Measurements from ENCODE around the gene STARD7. TPM values are rescaled to one million over a fixed set of nuclear protein-coding genes. Genes with fewer than 3 reads are reported as not detected.
"Not testable (repeated sequence)": the region's sequence is repeated elsewhere in the genome, so short reads cannot be mapped to it uniquely, and the experiment has no call there.

STARD7 gene, protein sequence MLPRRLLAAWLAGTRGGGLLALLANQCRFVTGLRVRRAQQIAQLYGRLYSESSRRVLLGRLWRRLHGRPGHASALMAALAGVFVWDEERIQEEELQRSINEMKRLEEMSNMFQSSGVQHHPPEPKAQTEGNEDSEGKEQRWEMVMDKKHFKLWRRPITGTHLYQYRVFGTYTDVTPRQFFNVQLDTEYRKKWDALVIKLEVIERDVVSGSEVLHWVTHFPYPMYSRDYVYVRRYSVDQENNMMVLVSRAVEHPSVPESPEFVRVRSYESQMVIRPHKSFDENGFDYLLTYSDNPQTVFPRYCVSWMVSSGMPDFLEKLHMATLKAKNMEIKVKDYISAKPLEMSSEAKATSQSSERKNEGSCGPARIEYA
- 66.1 TPM for total RNA-seq

DNA sequence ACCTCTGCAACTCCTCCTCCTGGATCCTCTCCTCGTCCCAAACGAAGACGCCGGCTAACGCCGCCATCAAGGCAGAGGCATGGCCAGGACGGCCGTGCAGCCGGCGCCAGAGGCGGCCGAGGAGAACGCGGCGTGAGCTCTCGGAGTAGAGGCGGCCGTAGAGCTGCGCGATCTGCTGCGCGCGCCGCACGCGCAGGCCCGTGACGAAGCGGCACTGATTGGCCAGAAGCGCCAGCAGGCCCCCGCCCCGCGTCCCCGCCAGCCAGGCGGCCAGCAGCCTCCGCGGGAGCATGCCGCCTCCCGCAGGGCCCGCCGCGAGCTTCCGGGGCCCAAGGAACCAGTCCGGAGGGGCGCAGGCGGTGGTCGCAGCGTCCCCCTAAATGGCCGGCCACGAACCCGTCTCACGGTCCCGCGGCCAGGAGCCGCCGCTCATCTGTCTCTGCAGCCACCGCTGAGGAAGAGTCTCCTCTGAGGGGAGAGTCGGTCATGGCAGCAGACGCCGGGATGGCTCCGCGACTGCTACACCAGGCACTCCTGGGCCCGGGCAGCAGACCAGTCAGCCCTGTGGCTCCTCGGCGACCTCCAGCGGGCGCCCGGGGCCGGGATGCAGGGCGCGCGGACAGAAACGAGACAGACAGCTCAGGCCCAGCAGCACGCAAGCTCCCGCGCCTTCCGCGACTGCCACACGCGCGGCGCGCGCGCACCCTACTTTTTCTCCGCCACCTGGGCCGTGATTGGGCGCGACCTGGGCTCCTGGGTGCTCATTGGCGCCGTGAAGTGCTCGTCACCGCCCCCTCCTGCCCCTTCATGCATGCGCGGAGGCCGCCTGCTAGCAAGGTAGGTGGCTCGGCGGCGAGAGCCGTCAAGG lies at the start of gene STARD7:
TSS of gene STARD7 (minus strand) at position 685 of the 868 bp plus-strand sequence. CDS start at position 292, 393 bp downstream.
- peak; percentile 98 for ATAC-seq

DNA sequence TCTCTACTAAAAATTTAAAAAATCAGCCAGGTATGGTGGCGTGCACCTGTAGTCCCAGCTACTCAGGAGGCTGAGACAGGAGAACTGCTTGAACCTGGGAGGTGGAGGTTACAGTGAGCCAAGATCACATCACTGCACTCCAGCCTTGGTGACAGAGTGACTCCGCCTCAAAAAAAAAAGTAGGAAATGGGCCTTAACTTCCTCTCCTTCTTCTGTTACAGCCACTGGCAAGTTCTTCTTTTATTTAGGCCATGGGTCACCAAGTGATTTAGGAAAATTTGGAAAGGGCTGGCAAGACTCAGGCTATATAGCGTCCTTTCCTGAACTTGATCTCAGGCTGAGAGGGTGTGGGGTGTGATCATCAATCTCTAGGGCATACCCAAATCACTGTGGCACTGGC lies 49.1 kb upstream of the STARD7 start:
- not testable (repeated sequence) for ATAC-seq

DNA sequence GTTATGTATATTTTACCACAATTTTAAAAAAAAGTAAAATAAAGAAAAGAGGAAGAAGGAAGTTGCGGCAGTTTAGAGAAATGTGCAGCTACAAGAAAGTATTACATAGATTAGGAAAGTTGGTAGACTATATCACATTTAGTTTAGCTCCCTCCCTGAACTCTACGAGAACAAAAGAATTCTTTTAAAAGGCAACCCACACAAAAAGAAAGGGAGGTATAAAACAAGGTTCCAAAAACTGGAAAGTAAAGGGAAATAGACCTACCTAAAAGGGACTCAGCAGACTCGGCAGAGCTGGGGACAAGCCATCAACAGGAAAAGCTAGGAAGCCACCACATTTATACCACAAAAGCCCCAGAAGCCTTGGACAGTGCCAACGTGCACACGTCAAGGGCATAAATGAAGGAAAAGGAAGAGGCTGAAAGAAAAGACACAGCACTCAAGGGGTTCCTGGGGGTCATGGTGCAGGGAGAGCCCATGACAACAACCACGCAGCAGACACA lies 48.0 kb upstream of the STARD7 start:
- ATAC-seq: no peak

DNA sequence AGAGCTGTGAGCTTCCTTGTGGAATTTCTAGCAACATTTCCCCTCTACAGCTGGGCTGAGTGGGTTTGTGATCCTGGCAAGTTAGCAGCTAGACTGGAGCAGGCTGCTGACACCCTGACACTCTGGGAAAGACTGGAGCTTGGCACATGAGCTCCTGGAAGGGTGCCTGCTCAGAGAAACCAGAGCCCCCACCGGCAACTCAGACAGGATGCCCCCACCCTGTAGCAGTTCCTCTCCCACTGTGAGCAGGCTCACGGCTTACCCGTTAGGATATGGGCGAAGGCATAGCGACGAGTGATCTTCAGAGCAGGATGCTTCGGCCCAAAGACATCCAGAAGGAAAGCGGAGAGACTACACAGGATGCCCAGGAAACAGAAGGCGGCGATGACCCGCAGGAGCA lies 45.9 kb upstream of the STARD7 start:
- ATAC-seq: peak; percentile 25

DNA sequence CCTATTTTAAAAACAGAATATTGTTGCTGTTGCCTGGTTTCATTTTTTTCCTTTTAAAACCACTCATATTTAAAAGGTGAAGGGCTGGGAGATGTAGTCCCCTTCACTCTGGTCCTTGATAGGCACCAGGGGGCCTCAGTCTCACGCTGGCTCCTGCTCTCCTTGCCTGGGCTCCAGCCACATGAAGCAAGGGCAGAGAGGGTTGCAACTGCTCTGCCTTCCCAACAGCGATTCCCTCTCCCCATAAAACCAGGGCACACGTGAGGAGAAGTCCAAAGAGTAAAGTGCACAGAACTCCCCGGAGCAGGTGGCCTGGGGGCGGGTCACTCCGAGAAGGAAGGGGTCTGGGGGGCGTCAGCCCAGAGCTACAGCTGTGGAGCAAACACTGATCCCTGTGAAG lies 44.4 kb upstream of the STARD7 start:
- no peak for ATAC-seq

DNA sequence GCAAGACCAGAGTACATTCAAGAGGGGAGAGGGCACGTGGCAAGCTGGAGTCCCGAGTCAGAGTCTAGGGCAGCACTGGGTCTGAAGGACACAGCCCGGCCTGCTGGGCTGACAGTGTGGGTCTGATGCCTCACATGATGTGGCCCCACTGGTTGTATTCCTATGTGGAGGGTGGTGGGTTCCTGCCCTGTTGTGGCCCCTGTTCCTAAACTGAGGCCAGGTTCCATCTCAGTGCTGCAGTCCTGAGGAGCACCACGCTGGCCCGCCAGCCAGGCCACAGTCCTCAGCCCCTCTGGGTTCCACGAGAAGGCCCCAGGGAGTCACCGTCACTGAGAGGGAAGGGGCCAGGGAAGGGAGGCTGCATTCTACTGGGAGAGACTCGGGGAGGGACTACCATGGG lies 43.9 kb upstream of the STARD7 start:
- no peak for ATAC-seq

DNA sequence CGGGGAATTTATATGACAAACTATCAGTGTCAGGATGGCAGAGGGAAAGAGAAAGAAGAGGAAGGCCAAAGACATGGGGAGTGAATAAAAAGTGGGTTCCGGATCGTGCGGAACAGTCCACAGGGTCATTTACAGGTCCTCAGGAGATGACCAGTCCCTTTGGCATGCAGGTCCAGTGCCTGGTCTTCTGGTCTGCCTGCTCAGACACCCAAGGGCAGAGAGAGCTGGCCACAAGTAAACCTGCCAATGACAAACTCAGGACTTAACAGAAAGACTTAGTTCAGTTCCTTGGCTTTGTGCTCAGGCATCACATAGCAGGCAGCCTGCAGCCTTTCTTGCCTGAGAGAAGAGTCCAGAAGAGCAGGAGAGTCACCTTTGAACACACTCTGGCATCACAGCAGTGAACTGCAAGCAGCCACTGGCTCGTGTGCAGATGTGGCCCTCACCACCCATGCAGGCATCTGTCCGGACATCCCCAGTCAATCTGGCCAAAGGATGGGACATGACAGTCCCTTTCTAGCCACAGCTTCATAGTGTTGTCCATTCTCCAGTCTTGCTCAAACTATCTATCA lies 43.2 kb upstream of the STARD7 start:
- ATAC-seq: peak; percentile 38

DNA sequence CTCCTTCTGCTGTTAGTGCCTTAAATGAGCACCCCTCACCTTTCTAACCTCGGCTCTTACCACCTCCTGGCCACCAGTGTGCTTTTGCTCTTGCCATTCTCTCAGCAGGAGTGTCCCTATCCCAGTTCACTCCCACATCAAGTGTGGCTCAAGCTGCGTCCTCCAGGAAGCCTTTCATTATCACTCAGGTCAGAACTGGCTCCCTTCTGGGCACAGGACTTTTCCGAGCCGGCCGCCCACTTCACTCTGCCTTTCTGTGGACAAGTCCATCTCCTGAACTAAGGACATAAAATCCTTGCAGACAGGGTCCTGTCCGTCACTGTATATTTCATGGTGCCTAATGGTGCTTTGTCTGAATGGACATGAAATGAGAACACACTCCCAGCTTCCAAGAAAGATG lies 41.6 kb upstream of the STARD7 start:
- no peak for ATAC-seq

DNA sequence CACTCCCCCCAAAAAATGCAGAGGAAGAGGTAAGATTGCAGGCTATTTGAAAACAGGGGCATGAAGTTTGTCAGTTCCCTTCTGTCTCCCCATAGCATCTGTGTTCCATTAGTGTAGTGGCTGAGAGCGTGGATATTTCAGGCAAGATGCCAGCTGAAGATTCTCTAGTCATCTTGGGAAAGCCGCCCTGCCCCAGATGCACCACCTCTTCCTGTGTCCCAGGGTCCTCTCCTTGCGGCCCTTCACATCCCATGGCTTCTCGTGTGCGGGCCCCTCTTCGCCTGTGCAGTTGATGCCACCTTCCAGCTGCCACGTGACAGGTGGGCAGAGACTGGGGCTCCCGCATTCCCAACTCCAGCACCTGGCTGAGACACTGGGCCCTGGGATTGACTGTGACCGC lies 41.0 kb upstream of the STARD7 start:
- no peak for ATAC-seq

DNA sequence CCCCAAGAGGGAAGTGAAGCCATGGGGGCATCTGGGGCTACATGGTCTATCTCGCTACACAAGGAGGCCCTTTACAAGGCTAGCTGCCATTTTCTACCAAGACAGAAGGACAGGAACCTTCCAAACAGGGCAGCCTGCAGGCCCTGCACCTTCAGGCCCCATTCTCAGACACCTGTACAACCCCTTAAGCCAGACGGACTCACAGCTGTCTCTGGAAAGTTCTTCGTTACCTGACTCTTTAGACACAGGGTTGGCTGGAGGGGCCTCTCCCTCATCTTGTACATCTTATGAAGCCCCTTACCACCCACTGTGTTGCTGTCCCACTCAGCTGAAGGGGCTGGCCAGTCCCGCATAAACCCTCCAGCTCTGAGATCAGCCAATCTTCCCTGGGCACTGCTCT lies 40.0 kb upstream of the STARD7 start:
- ATAC-seq: no peak

DNA sequence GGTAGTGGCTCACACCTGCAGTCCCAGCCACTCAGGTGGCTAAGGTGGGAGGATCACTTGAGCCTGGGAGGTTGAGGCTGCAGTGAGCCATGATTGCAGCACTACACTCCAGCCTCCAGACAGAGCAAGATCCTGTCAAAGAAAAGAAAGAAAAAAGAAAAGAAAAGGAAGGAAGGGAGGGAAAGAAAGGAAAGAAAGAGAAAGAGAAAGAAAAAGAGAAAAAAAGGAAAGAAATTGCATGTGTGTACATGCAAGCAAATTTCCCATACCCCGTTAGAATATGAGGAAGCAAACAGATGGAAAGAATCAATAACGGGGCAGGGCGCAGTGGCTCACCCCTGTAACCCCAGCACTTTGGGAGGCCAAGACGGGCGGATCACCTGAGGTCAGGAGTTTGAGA lies 39.3 kb upstream of the STARD7 start:
- ATAC-seq: no peak

DNA sequence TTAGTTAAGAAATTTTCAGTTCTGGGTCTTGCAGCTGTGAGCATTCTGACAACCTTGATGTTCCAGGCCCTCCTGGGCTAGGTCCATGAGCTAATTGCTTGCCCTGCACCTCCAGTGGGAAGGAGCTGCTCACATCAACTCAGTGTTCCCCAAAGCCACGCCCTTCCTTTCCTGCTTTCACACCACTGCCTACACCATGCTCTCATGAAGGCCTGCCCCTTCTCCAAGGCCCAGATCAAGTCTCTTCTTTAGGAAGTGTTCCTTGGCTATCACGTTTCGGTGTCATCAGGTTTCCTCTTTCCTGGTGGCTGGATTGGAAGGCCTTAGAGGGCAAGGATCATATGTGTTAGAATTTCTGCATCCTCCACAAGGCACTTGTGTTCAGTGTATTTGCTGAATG lies 38.4 kb upstream of the STARD7 start:
- ATAC-seq: peak; percentile 29

DNA sequence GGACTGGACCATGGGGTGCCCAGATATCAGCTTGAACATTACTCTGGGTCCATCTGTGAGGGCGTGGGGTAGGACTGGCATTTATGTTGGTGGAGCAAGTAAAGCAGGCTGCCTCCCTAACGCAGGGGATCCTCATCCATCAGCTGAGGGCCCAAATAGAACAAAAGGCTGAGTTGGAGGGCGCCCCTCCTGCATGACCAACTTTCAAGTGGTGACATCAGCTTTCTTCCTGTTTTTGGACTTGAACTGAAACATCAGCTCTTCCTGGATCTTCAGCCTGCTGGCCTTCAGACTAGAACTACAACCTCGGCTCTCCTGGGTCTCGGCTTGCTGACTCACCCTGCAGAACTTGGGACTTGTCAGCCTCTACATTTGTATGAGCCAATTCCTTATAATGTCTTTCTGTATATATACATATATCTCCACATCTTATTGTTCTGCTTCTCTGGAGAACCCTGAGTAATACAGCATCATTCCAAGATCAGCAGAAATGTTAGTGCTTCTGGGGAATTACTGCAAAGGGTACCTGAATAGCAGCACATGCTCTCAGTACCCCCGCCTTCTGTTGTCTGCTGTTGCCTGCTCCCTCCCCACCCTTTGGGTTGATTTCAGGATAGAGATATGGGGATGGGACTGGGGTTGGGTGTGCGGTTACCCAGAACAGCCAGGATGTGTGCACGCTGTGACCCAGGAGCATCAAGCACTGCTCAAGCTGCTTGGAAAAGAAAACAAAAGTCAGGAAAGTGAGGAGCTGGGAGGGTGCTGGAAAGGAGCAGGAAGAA lies 37.2 kb upstream of the STARD7 start:
- ATAC-seq: peak; percentile 49

DNA sequence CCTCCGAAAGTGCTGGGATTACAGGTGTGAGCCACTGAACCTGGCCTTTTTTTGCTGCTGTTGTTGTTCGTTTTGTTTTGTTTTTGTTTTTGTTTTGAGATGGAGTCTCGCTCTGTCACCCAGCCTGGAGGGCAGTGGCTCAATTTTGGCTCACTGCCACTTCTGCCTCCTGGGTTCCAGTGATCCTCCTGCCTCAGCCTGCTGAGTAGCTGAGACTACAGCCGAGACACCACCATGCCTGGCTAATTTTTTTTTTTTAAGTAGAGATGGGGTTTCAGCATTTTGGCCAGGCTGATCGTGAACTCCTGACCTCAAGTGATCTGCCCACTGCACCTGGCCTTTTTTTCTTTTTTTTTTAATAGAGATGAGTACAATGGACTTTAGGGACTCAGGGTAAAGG lies 35.2 kb upstream of the STARD7 start:
- no peak for ATAC-seq

DNA sequence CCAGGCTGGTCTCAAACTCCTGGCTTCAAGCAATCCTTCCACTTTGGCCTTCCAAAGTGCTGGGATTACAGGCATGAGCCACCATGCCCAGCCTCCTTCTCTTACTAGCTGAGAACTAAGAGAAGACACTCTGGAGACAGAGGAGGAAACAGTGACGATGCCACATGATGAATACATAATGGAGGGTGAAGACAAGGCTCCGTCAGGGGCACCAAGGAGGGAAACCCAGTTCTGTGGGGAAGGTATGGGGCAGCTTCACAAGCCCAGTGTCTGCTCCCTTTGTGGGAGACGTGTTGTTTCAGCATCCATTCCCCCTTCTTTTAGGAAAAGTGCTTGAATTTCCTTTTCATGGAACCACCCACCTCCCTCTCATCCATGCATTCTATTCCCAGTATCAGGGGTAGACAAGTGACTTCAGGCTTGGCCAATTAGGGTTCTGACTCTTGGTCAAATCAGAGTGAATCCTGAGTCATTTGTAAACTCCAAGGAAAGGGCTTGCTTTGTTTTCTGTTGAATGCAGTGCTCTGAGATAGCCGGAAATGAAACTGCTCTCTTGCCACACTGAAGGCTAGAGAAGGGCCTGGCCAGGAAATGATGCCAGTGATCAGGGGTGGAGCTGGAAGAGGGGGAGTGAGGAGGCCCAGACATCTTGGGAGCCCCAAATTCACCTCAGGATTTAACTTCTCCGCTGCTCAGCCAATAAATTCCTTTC lies 33.4 kb upstream of the STARD7 start:
- peak; percentile 64 for ATAC-seq

DNA sequence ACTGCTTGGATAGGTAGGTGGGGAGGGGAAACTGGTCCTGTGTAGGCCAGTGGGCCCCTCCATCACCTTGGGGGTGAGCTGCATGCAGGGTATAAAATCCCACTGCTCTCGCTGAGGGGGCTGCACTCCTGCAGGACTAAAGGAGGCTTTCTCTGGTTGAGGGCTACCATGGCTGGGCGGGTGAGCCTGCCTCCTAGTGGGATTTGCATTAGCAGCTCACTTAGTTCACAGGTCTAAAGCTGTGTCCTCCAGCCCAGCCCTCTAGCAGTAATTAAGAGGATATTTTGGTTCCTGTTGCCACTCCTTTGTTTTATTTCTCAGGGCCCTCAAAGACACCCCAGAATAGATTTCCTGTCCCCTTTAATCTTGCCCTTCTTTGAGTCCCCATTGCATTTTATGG lies 32.6 kb upstream of the STARD7 start:
- ATAC-seq: no peak

DNA sequence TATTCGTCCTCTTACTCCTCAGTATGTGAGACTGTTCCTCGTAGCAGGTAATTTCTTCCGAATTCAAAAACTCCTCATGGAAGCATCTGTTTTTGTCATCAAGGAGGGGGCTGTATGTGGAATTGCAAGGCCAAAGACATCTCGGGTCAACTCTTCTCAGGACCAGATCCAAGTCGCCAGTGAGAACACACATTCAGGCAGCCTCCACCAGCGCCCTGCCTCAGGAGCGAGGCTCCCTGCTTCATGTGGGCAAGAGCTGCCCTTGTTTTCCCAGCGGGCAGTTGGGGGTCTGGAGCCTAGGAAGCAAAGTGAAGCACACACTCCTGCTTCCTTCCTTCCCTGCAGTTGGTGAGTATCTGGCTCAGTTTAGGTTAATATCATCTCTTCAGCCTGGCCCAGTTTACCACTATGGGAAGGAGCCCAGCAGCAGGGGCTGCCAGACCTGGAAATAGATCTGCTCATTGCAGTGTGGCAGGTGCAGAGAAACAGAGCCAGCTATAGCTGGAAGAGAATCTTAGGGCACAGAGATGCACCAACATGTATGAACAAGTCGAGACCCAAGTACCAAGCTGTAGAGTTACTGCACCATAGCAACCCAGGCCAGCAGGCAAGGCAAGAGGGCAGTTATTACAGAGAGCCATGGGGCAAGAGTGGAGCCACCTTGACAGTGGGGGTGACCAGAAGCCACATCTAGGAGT lies 31.9 kb upstream of the STARD7 start:
- ATAC-seq: no peak

DNA sequence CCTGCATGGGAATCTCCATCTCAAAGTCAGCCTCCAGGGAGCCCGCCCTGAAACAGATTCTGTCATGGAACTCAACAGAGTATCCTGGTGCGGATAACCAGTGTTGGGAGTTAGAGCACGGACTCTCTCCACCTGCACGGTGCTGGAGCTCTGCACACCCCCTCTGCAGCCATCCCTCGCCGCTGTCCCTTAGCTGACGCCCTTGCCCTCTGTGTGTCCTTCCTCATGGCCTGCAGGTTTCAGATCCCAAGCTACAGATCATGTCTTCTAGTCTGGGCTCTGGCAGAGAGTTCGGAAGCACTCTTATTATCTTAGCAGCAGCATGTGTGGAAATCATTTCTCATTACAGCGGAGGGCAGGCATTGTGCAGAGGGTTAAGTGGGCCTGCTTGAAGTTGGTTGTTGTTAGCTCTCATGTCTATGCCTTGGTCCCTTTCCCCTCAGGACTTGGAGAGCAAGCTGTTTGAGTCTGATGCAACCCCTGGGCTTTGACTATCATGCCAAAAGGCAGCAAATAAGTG lies 31.2 kb upstream of the STARD7 start:
- no peak for ATAC-seq

DNA sequence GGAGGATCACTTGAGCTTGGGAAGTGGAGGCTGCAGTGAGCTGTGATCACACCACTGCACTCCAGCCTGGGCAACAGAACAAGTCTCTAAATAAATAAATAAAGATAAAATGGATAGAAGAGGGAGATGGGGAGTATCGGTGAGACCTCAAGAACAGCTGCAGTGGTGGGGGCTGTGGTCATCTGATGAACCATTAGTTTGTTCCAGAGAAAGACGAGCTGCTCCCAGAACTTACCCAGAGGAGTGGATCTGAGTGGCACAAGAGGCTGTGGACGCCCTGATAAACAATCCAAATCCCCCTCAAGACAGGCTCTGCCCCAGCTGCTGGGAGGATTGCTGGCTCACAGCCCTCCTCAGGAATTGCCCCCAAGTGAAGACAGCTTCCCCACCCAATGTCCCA lies 30.5 kb upstream of the STARD7 start:
- ATAC-seq: no peak

DNA sequence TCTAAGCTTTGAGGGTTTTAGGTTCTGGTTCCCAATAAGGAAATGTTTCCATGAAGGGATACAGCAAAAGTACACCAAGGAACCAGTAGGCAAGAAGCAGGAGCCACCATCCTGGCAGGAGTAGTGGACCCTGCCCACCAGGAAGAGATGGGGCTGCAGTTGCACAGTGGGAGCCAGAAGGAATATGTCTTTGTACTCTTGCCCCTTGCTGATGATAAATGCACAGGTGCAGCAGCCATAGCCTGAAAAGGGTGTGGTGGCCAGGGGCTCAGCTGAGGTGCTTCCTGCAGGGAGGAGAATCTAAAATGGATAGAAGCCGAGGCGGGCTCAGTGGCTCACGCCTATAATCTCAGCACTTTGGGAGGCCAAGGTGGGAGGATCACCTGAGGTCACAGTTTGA lies 29.6 kb upstream of the STARD7 start:
- ATAC-seq: no peak

DNA sequence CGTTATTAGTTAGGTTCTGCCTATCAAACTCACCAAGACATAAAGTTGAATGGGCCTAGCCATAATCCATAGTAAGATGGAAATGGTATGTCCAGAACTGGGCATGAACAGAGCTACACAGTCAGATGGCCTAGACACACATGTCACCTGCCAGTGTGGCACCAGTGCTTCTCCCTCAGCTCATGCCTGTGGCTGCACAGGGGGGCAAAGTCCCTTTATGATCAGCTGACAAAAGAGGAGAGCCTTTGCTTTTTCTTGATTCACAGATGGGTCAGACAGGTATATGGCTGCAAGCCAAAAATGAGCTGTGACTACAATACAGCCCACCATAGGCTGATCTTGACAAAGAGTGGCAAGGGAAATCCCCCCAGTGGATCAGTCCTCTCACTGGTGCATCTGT lies 28.3 kb upstream of the STARD7 start:
- ATAC-seq: no peak
